DND-41 (cell line): ENCODE results near the gene DNER.

ENCODE experiments used
- CTCF ChIP-seq: IDR thresholded peaks from 2 replicates; pipeline ENCODE4 v1.5.1; 2012; ENCODE audit warnings: borderline replicate concordance, low read length, moderate library complexity, mild to moderate bottlenecking; ENCODE audit not compliant: poor library complexity, severe bottlenecking; ENCODE audit errors: extremely low read depth
- EZH2 ChIP-seq: IDR thresholded peaks from 3 replicates; pipeline ENCODE4 v1.6.1; 2012; ENCODE audit warnings: borderline replicate concordance, low read depth, mild to moderate bottlenecking, moderate library complexity, low read length, inconsistent platforms; ENCODE audit not compliant: severe bottlenecking

GRCh38 chr2:229456091-229456490 is 258.3 kb downstream of the DNER start:
- TF ChIP-seq CTCF (no peak), EZH2 (no peak)
